ENCODE data around the gene ERC2. TPM values are rescaled to one million over a fixed set of nuclear protein-coding genes. Genes with fewer than 3 reads are reported as not detected.

ERC2 gene
- total RNA-seq, 2 experiments from 2014 or later: not detected

DNA sequence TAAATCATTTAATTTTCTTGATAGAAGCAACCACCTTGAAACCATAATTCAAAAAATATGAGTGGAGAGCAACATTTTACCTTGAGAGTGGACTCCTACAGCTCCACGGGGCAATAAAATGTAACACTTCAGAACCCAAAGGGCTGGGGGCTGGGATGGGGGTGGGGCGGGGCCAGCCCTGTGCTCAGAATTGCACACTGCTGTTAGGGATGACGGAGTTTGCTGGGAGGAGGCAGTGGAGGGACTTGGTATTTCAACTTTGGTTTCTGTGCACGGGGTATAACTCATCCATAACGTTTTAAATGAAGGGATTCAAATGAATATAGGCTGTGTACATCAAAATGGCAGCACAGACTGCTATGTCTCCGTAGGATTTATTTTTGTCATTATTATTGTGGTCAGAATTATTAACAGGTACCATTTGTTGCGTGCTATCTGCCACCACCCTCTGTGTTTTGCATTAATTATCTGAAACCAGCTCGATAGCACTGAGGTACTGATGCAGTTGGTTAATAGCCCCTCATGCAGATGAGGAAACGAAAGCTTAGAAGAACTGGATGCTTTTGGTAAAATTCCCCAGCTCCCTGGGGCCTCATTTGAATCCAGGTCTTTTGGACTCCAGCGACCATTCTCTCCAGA, 951.8 kb downstream of the ERC2 start:
- no peak for DNase-seq (ENCODE audit: low spot score)
- H3K4me1 ChIP-seq (ENCODE audit: insufficient read depth, low read length, poor library complexity, severe bottlenecking): peaks cover 5% of the 10 kb centered on the region
- H4K20me1 ChIP-seq (ENCODE audit: insufficient read depth, low read length): no peaks in the 10 kb centered on the region
- H3K9me2 ChIP-seq (ENCODE audit: insufficient read depth, low read length): no peaks in the 10 kb centered on the region
- intact Hi-C loops (cut with micrococcal nuclease; ENCODE audit: unreplicated experiment): no loop called here
- H3K27ac ChIP-seq (ENCODE audit: low read depth, low read length, poor library complexity, severe bottlenecking): no peak overlapping the region
- BruUV-seq (replicated peaks): no TSS peak
- H3K4me3 ChIP-seq (ENCODE audit: low read depth, low read length, poor library complexity, severe bottlenecking): no peak overlapping the region
- TF ChIP-seq, protein P1, sequence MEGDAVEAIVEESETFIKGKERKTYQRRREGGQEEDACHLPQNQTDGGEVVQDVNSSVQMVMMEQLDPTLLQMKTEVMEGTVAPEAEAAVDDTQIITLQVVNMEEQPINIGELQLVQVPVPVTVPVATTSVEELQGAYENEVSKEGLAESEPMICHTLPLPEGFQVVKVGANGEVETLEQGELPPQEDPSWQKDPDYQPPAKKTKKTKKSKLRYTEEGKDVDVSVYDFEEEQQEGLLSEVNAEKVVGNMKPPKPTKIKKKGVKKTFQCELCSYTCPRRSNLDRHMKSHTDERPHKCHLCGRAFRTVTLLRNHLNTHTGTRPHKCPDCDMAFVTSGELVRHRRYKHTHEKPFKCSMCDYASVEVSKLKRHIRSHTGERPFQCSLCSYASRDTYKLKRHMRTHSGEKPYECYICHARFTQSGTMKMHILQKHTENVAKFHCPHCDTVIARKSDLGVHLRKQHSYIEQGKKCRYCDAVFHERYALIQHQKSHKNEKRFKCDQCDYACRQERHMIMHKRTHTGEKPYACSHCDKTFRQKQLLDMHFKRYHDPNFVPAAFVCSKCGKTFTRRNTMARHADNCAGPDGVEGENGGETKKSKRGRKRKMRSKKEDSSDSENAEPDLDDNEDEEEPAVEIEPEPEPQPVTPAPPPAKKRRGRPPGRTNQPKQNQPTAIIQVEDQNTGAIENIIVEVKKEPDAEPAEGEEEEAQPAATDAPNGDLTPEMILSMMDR (conservative IDR thresholded peaks at IDR 0.05; ENCODE audit: low read length): no peak
- TF ChIP-seq EZH2phosphoT487 (IDR thresholded peaks at IDR 0.05; ENCODE audit: borderline replicate concordance, low read depth, low read length): no peak
- ChIA-PET POLR2A (no interaction called here), CTCF (ENCODE audit: unreplicated experiment) (no interaction called here)
- H3K36me3 ChIP-seq (ENCODE audit: insufficient read depth, low read length): no peaks in the 10 kb centered on the region
- no peaks in the 10 kb centered on the region for H3K9me3 ChIP-seq (ENCODE audit: low read length)
- H3K79me2 ChIP-seq (ENCODE audit: insufficient read depth, low read depth, low read length): no peaks in the 10 kb centered on the region
- no peak overlapping the region for H3K4me2 ChIP-seq (ENCODE audit: low read length)
- no peak overlapping the region for H2AFZ ChIP-seq (ENCODE audit: low read length)

DNA sequence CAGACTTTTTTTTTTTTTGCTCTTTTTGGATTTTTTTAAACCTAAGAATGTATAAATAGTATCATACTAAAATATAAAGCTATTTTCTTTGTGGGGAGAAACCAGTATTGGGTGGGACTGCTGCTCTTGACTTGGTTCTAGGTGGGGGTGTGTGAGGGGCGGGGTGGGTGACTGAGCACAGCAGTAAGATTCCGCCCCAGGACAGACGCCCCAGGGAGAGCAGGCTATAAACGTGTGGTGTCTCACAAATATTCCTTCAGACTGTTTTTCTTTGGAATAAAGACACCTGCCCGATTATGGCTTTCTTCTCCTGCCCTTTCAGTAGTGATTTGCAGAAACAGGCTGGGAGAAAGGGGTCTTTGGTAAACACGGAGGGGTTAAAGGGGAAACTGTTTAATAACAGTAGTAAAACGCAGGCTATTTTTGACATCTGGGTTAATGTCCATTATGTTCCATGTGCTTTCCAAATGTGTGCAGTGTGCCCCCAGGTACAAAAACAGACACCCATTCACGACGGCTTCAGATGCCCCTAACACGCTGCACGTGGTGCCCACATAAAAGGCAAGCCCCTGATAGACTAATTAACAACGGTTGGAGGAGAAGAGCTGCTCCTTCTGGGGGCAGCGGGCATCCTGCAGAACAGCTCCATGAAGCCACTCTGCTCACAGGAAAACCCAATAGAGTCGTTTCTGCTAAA, 952.6 kb downstream of the ERC2 start:
- H3K36me3 ChIP-seq (ENCODE audit: insufficient read depth, low read length): no peaks in the 10 kb centered on the region
- no peak overlapping the region for H3K27ac ChIP-seq (ENCODE audit: low read depth, low read length, poor library complexity, severe bottlenecking)
- no peaks in the 10 kb centered on the region for H3K9me2 ChIP-seq (ENCODE audit: insufficient read depth, low read length)
- DNase-seq (ENCODE audit: low spot score): no peak
- no peaks in the 10 kb centered on the region for H3K79me2 ChIP-seq (ENCODE audit: insufficient read depth, low read depth, low read length)
- H3K4me2 ChIP-seq (ENCODE audit: low read length): no peak overlapping the region
- intact Hi-C loops (cut with micrococcal nuclease; ENCODE audit: unreplicated experiment): no loop called here
- BruUV-seq (replicated peaks): no TSS peak
- no peak overlapping the region for H2AFZ ChIP-seq (ENCODE audit: low read length)
- no peak overlapping the region for H3K4me3 ChIP-seq (ENCODE audit: low read depth, low read length, poor library complexity, severe bottlenecking)
- ChIA-PET CTCF (ENCODE audit: unreplicated experiment) (no interaction called here), POLR2A (interaction anchor here (0.7 kb wide), 1 partner anchor 463 kb away, joined by 4 read pairs; no protein-coding TSS in a partner anchor)
- no peaks in the 10 kb centered on the region for H3K4me1 ChIP-seq (ENCODE audit: insufficient read depth, low read length, poor library complexity, severe bottlenecking)
- H4K20me1 ChIP-seq (ENCODE audit: insufficient read depth, low read length): no peaks in the 10 kb centered on the region
- no peaks in the 10 kb centered on the region for H3K9me3 ChIP-seq (ENCODE audit: low read length)
- TF ChIP-seq EZH2phosphoT487 (IDR thresholded peaks at IDR 0.05; ENCODE audit: borderline replicate concordance, low read depth, low read length): no peak
- TF ChIP-seq, protein P1 (conservative IDR thresholded peaks at IDR 0.05; ENCODE audit: low read length): no peak

DNA sequence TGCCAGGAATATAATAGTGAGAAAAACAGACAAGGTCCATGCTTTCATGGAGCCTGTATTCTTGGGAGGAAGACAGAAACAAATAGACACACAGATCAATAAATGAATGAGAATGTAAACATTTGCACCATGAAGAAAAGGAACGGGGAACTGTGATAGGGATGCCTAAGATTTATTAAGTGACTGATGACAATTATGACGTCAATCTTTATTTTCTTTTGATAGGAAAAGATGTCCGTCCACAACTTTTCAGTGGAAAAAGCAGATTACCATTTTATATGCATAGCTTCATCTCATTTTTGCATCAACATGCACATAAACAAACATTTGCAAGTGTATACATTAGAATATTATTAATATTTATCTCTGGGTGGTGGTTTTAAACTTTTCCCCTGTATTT, 953.3 kb downstream of the ERC2 start:
- CTCF ChIA-PET (ENCODE audit: unreplicated experiment): no interaction called here
- intact Hi-C loops (cut with micrococcal nuclease; ENCODE audit: unreplicated experiment): no loop called here
- Histone ChIP-seq H3K27ac (ENCODE audit: low read depth, low read length, poor library complexity, severe bottlenecking) (no peak overlapping the region), H3K9me2 (ENCODE audit: insufficient read depth, low read length) (no peaks in the 10 kb centered on the region), H2AFZ (ENCODE audit: low read length) (no peak overlapping the region), H3K4me2 (ENCODE audit: low read length) (no peak overlapping the region), H4K20me1 (ENCODE audit: insufficient read depth, low read length) (no peaks in the 10 kb centered on the region), H3K36me3 (ENCODE audit: insufficient read depth, low read length) (no peaks in the 10 kb centered on the region), H3K79me2 (ENCODE audit: insufficient read depth, low read depth, low read length) (no peaks in the 10 kb centered on the region), H3K4me1 (ENCODE audit: insufficient read depth, low read length, poor library complexity, severe bottlenecking) (no peaks in the 10 kb centered on the region), H3K9me3 (ENCODE audit: low read length) (no peaks in the 10 kb centered on the region), H3K4me3 (ENCODE audit: low read depth, low read length, poor library complexity, severe bottlenecking) (no peak overlapping the region)
- no peak for TF ChIP-seq EZH2phosphoT487 (IDR thresholded peaks at IDR 0.05; ENCODE audit: borderline replicate concordance, low read depth, low read length)
- TF ChIP-seq, protein P1 (conservative IDR thresholded peaks at IDR 0.05; ENCODE audit: low read length): no peak
- no TSS peak for BruUV-seq (replicated peaks)
- POLR2A ChIA-PET: interaction anchor here (0.6 to 0.7 kb wide), 2 partner anchors 70 to 463 kb away, joined by 3 to 4 read pairs; no protein-coding TSS in a partner anchor
- no peak for DNase-seq (ENCODE audit: low spot score)

All from OCI-LY7 (cell line).